HG02798 (cell line): Measurements from ENCODE around the gene LPAR6.
"Not testable (repeated sequence)": the region's sequence is repeated elsewhere in the genome, so short reads cannot be mapped to it uniquely, and the experiment has no call there.

Experiments used
- ATAC-seq: cut with Tn5 transposase; IDR thresholded peaks from one replicate; pipeline ENCODE4 v1.9.1; 2021; ENCODE audit warnings: mild to moderate bottlenecking; ENCODE audit not compliant: unreplicated experiment, poor library complexity

Gene LPAR6

GRCh38 chr13:48422003-48422402 is 9.1 kb upstream of the LPAR6 start:
- not testable (repeated sequence) for ATAC-seq

GRCh38 chr13:48415516-48415915 is 2.6 kb upstream of the LPAR6 start:
- no peak for ATAC-seq

DNA sequence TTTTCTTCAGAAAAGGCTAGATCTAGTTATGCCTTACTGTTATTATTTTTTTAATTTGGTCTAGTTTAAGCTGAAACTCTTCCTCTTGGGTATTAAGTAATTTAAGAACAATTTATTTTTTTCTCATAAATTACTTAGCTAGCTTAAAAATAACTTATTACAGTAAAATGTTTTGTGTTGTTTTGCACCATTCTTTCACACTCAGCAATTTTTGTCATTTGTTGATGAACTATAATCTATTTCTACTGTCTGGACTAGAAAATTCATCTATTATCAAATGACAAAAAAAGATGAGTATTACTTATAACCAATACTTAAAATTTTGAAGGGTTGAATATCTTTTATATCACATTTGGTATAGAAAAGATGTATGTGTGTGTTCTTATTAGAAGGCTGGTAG is 1.6 kb upstream of the LPAR6 start:
- ATAC-seq, result no peak

- no peak for ATAC-seq
Measured at GRCh38 chr13:48411841-48412531, 927 bp downstream of the LPAR6 start.

- no peak for ATAC-seq
Measured at GRCh38 chr13:48411147-48411794, 1.6 kb downstream of the LPAR6 start.

DNA sequence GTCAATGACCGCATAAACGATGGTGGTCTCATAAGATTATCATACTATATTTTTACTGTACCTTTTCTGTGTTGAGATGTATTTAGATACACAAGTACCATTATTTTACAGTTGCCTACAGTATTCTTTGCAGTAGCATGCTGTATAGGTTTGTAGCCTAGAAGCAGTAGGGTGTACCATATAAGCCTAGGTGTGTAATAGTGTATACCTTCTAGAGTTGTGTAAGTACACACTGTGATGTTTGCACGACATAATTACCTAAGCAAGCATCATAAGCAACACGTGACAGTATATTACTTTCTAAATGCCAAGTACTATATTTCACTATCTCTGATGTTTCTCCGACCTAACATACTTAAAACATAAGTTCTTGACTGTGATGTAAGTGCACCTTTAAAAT is 2.7 kb downstream of the LPAR6 start:
- no peak for ATAC-seq

- ATAC-seq, result no peak
Measured at GRCh38 chr13:48405875-48406274, 7.0 kb downstream of the LPAR6 start.

GRCh38 chr13:48404952-48405351 is 8.0 kb downstream of the LPAR6 start:
- ATAC-seq, result no peak

DNA sequence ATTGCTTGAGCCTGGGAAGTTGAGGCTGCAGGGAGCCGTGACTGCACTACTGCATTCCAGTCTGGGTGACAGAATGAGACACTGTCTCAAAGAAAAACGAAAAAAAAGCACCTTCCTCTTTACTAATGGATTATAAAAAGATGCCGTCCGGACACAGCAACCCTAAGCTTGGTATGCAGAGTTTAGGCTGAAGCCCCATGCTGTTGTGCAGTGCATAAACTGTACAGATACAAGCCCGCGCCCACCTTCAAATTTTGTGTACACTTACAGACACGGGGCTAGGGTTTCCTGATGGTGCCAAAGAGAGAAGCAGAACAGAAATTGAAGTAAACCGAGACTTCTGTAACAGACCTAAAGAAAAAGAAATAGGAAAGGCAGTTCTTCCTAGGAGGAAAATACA is 9.0 kb downstream of the LPAR6 start:
- ATAC-seq, result no peak

- no peak for ATAC-seq
Measured at GRCh38 chr13:48403151-48403631, 9.7 kb downstream of the LPAR6 start.

GRCh38 chr13:48402325-48402932 is 10.5 kb downstream of the LPAR6 start:
- no peak for ATAC-seq

DNA sequence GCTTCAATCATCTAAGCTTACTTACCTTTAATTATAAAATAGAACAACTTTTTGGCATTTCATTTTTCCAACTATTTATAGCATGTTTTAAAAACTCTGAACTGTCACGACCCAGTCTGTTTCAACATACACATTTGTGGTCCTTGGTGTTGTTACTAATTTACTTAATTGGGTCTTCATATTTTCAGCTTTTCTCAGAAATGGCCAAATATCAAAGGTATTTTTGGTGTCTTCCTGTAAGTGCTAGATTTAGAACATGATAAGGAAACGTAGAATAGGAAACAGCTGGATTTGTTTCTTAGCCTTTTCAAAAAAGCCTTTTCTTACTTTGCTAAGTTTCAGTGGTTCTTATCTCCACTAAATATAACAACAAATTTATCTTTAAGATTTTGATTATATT is 11.4 kb downstream of the LPAR6 start:
- no peak for ATAC-seq

DNA sequence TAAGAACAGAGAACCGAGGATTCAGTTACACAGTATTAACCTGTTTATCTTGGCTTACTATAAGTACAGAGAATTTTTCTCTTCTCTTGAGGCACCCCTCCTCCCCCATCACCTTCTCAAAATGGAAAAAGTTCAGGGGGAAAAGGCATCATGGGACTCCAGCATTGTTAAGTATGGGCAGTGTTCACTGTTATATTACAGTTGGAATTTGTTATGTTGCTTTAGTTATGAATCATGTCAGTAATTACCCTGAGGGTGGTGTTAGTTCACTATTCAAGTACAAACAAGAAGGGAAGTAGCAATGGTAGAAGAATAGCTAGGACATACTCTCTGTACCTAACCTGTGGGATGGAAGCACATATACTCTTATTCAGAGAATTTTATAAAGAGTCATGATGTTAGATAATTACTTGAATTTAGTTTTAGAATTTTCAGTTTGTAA is 12.0 kb downstream of the LPAR6 start:
- peak; percentile 41 for ATAC-seq

- no peak for ATAC-seq
Measured at GRCh38 chr13:48400090-48400694, 12.7 kb downstream of the LPAR6 start.

DNA sequence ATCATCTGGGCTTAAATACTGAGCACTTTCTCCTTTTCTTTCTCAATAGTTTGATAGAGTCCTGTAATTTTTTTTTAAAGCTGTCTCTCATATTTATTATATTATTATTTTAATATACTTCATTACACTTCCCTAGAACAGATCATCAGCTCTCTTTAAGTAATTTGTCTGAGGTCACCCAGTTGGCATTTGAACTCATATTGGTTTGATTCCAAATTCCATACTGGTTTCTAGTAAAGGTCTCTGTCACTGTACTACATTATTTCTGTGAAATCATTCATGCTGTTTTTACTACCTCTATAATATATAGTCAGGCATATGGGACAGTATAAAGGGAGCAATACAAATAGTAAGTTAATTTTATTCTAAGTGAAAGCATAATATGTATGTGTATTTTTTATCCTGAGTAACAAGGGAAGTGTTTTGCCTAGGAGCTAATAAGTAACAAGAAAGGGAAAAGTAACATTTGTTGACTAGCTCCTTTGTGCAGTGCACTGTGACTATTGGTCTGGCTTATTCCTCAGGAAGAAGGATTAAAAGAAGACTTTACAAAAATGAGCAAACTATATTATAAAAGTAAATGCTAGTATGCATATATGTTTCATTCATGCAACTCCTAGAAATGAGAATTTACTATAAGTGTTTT is 14.3 kb downstream of the LPAR6 start:
- no peak for ATAC-seq

- ATAC-seq, result no peak
Measured at GRCh38 chr13:48397744-48398143, 15.2 kb downstream of the LPAR6 start.

DNA sequence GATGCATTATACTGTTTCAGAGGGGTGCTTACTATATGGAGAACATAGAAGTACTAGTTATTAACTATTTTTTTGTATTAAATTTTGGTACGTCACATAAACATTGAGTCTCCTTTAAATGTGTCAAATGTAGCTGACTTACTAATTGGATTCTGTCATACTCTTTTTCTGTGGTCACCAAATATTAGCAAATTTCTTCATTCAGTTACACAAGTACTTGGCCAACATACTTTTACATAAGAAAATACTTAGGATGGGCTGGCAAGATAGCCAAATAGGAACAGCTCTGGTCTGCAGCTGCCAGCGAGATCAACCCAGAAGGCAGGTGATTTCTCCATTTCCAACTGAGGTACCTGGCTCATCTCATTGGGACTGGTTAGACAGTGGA is 19.2 kb downstream of the LPAR6 start:
- no peak for ATAC-seq

GRCh38 chr13:48393030-48393697 is 19.7 kb downstream of the LPAR6 start:
- ATAC-seq, result no peak

GRCh38 chr13:48391257-48391656 is 21.7 kb downstream of the LPAR6 start:
- ATAC-seq, result no peak

- no peak for ATAC-seq
Measured at GRCh38 chr13:48386816-48387215, 26.1 kb downstream of the LPAR6 start.
